ENCODE data around the gene DPF3. TPM values are rescaled to one million over a fixed set of nuclear protein-coding genes. Genes with fewer than 3 reads are reported as not detected.

The DPF3 gene
- total RNA-seq, 6 experiments from 2014 or later, result 4.1 to 6.6 (median 5.4) TPM

DNA sequence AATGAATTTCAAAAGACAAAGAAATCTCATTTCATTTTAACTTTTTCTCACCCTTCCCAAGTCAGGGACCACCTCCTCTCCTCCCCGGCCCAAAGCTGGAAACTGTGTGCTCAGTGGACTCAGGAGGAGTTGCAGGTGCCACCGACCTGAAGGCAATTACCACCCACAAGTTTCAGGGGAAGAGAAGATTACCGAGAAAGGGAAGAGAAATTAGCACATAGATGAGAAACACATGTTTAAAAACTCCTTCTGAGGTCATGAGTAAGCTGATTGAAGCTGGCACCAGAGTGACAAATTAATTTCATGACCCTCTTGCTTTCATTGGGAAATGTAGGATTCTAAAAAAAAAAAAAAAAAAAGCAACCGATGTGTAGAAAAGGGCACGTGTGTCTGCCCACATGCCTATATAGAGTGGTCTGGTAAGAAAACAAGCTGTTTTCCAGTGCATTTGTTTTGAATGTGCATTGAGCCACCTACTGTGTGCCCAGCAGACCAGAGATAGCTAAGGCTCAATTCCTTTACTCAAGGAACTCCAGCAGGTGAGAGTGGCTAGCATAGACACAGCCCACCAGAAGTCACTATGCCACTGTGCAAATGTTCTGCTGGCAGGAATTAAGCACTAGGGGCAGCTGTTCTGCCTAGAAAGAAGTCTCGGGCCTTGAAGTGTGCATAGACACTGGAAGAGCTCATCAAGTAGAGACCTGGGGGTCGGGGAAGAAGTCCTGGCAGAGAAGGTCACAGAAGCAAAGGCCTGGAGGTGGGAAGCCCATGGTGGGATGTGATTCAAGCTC is 30.5 kb downstream of the DPF3 start:
- Mint-ChIP-seq H3K27me3 (ENCODE audit: insufficient read depth) (peaks cover 2% of the 10 kb centered on the region; the same call in 1 of the 2 replicates), H3K4me3 (no peak overlapping the region), H3K36me3 (ENCODE audit: low read depth) (no peaks in the 10 kb centered on the region), H3K9me3 (no peaks in the 10 kb centered on the region), H3K27ac (no peak overlapping the region), H3K4me1 (ENCODE audit: low read depth) (peaks cover 14% of the 10 kb centered on the region)
- no peak for DNase-seq
- TF ChIP-seq CTCF (IDR thresholded peaks at IDR 0.05), result no peak

DNA sequence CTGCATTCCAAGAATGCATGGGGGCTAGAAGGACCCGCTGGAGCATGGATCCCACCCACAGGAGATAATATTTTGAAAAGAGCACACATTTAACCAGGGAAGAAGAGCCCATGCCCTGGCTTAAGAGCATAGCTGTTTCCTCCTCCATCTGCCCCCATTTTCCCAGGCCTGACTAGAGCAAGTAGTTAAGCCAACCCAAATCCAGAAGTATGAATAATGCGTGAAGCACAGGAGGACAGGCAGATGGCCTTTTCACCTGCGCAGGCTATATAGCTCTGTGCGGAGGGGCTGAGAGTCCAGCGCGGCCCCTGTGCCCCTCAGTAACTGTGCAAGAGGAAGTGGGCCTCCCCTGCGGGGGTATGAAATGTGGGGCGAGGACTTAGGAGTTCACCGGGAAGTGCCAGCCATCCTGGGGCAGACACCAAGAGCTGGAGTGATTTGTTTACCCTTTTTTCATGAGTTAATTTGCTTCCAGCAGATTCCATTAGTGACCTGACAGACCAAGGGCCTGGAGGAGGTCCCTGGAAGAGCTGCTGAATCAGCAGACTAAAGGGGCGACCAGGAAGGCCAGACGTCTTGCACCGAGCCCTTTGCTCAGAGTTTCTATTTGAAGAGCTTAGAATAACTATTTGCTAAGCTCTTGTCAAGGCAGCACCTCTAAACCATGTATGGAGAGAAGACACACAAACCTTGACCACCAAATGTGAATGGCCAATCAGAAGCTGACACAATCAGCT is 37.2 kb downstream of the DPF3 start:
- Mint-ChIP-seq H3K4me3 (no peak overlapping the region), H3K4me1 (ENCODE audit: low read depth) (peaks cover 23% of the 10 kb centered on the region), H3K27ac (no peak overlapping the region), H3K27me3 (ENCODE audit: insufficient read depth) (no peaks in the 10 kb centered on the region), H3K36me3 (ENCODE audit: low read depth) (no peaks in the 10 kb centered on the region; the same call in 1 of the 2 replicates), H3K9me3 (no peaks in the 10 kb centered on the region)
- no peak for TF ChIP-seq CTCF (IDR thresholded peaks at IDR 0.05)
- DNase-seq, result no peak

- Mint-ChIP-seq H3K4me3 (no peak overlapping the region), H3K4me1 (ENCODE audit: low read depth) (peaks cover 17% of the 10 kb centered on the region), H3K9me3 (no peaks in the 10 kb centered on the region), H3K36me3 (ENCODE audit: low read depth) (no peaks in the 10 kb centered on the region; the same call in 1 of the 2 replicates), H3K27me3 (ENCODE audit: insufficient read depth) (no peaks in the 10 kb centered on the region), H3K27ac (no peak overlapping the region)
- no peak for TF ChIP-seq CTCF (IDR thresholded peaks at IDR 0.05)
- DNase-seq, result peak; percentile 41
Measured at GRCh38 chr14:72855913-72856312, 38.0 kb downstream of the DPF3 start.

GRCh38 chr14:72852194-72852593 is 41.7 kb downstream of the DPF3 start:
- TF ChIP-seq CTCF (IDR thresholded peaks at IDR 0.05), result no peak
- Mint-ChIP-seq H3K4me3 (no peak overlapping the region), H3K9me3 (no peaks in the 10 kb centered on the region), H3K27me3 (ENCODE audit: insufficient read depth) (no peaks in the 10 kb centered on the region), H3K4me1 (ENCODE audit: low read depth) (peaks cover 24% of the 10 kb centered on the region), H3K27ac (no peak overlapping the region), H3K36me3 (ENCODE audit: low read depth) (no peaks in the 10 kb centered on the region; the same call in none of the 2 replicates)
- DNase-seq, result no peak

DNA sequence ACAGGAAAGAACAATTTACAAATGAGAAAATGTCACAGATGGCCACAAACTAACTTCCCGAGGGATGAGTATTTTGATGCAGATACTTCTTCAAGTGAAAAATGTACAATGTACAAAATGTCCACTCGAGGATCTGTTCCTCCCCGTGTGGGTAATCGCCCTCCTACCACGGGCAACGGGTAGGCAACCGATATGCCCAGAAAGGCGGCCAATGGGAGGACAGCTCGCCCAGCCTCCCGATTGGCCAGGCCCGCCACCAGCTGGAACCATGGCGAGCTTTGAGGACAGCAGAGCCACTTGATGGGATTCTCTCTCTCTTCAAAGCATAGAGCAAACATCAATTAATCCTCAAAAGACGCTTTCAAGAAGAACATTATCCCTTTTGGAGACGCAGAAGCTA is 42.3 kb downstream of the DPF3 start:
- H3K4me3 Mint-ChIP-seq, result no peak overlapping the region
- no peak for TF ChIP-seq CTCF (IDR thresholded peaks at IDR 0.05)
- no peaks in the 10 kb centered on the region for H3K9me3 Mint-ChIP-seq
- peaks cover 22% of the 10 kb centered on the region for H3K4me1 Mint-ChIP-seq (ENCODE audit: low read depth)
- no peaks in the 10 kb centered on the region; the same call in none of the 2 replicates for H3K36me3 Mint-ChIP-seq (ENCODE audit: low read depth)
- H3K27me3 Mint-ChIP-seq (ENCODE audit: insufficient read depth), result no peaks in the 10 kb centered on the region
- DNase-seq, result no peak
- H3K27ac Mint-ChIP-seq, result no peak overlapping the region
